PFSK-1 (cell line): ENCODE measurements around the gene MYRF.

ENCODE experiments used
- POLR2AphosphoS5 ChIP-seq: IDR thresholded peaks from 2 replicates; pipeline ENCODE4 v1.6.1; 2012; ENCODE audit warnings: low read depth, mild to moderate bottlenecking, control low read depth, low read length, moderate library complexity
- TAF1 ChIP-seq: IDR thresholded peaks from 2 replicates; pipeline ENCODE4 v1.6.1; 2012; ENCODE audit warnings: low read length, control low read depth, borderline replicate concordance; ENCODE audit not compliant: insufficient read depth
- TF ChIP-seq, protein P1 (sequence below), 2 experiments: IDR thresholded peaks; 2 replicates each; pipeline versions ENCODE4 v1.6.1 to v1.8.0; 2011 to 2012; ENCODE audit warnings: low read depth in 2 of 2, low read length in 2 of 2, control low read depth in 1 of 2, inconsistent platforms in 1 of 2, mild to moderate bottlenecking in 1 of 2, moderate library complexity in 1 of 2; ENCODE audit not compliant: insufficient read depth in 1 of 2

DNA sequence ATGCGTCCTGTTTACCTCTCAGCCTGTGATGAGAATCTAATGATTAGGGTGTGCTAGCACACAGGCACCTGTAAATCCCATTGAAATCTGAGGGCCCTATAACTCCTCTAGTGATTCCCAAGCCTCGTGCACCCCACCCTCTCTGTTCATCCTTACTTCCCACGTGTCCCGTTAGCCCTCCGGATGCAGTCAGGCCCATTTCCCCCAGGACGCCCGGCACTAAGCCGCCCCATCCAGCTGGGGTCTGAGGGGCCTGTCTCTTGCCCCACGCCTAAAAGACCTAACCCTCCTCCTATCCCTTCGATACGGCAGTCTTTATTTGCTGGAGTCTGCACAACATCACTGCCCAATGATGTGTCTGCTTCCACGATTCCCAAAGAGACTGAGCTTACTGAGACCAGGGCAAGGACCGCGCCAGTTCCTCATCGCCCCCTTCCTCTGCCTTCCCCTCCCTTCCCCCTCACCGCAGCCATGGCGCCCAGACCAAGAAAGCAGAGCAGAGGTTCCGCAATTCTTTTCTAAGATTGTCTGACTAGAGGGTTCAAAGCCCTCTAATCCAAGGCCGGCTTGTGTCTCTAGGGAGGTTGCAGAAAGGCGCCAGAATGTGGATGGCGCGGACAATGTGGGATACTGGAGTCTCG is 74.6 kb downstream of the MYRF start:
- TF ChIP-seq TAF1: no peak
- TF ChIP-seq, protein P1, sequence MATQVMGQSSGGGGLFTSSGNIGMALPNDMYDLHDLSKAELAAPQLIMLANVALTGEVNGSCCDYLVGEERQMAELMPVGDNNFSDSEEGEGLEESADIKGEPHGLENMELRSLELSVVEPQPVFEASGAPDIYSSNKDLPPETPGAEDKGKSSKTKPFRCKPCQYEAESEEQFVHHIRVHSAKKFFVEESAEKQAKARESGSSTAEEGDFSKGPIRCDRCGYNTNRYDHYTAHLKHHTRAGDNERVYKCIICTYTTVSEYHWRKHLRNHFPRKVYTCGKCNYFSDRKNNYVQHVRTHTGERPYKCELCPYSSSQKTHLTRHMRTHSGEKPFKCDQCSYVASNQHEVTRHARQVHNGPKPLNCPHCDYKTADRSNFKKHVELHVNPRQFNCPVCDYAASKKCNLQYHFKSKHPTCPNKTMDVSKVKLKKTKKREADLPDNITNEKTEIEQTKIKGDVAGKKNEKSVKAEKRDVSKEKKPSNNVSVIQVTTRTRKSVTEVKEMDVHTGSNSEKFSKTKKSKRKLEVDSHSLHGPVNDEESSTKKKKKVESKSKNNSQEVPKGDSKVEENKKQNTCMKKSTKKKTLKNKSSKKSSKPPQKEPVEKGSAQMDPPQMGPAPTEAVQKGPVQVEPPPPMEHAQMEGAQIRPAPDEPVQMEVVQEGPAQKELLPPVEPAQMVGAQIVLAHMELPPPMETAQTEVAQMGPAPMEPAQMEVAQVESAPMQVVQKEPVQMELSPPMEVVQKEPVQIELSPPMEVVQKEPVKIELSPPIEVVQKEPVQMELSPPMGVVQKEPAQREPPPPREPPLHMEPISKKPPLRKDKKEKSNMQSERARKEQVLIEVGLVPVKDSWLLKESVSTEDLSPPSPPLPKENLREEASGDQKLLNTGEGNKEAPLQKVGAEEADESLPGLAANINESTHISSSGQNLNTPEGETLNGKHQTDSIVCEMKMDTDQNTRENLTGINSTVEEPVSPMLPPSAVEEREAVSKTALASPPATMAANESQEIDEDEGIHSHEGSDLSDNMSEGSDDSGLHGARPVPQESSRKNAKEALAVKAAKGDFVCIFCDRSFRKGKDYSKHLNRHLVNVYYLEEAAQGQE (IDR thresholded peaks at IDR 0.05; ENCODE audit: insufficient read depth in 1 of 2, low read depth in 2 of 2, low read length in 2 of 2): no peak
- no peak for TF ChIP-seq POLR2AphosphoS5
